ENCODE results near the gene SEMA3A. TPM values are rescaled to one million over a fixed set of nuclear protein-coding genes. Genes with fewer than 3 reads are reported as not detected.

Gene SEMA3A
- total and polyA plus RNA-seq, 2 of the 13 experiments (the other 11 are each of a cell fraction or from before 2014, with no cell fraction given): 0.29 to 1.2 TPM

DNA sequence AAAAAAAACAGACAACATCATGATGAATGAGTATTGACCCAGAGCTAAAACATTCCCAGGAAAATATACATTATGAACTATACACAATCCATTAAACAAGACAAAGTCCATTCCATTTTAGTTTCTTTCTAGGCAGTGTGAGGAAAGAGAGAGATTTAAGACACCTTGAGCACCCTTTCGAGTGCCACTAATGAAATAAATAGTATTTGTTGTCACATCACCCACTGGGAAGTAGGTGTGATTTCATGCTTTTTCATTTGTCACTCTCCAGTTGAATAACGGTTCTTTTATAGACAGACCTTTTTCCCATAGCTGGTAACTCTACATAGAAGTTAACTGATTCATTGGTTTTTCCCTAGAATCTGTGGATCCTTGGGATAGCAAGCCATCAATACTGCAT is 29.9 kb upstream of the SEMA3A start:
- H3K9ac ChIP-seq (ENCODE audit: insufficient read depth, low read depth, low read length): no peak overlapping the region
- FAIRE-seq (no peak), DNase-seq (ENCODE audit: low spot score) (no peak), ATAC-seq (no peak)
- ChIA-PET POLR2A (no interaction called here), CTCF (ENCODE audit: low intra/inter-chr PET ratio, low total read pairs) (no interaction called here)
- no peak for TF ChIP-seq CREM (IDR thresholded peaks at IDR 0.05)
- no peak for TF ChIP-seq CREM (CRISPR knock-in tag; IDR thresholded peaks at IDR 0.05)
- no peak for TF ChIP-seq ZNF30 (CRISPR knock-in tag; IDR thresholded peaks at IDR 0.05)
- no peak for TF ChIP-seq FOXK2 (IDR thresholded peaks at IDR 0.05)
- TF ChIP-seq ZNF44 (CRISPR knock-in tag; IDR thresholded peaks at IDR 0.05): no peak
- TF ChIP-seq, protein P1, sequence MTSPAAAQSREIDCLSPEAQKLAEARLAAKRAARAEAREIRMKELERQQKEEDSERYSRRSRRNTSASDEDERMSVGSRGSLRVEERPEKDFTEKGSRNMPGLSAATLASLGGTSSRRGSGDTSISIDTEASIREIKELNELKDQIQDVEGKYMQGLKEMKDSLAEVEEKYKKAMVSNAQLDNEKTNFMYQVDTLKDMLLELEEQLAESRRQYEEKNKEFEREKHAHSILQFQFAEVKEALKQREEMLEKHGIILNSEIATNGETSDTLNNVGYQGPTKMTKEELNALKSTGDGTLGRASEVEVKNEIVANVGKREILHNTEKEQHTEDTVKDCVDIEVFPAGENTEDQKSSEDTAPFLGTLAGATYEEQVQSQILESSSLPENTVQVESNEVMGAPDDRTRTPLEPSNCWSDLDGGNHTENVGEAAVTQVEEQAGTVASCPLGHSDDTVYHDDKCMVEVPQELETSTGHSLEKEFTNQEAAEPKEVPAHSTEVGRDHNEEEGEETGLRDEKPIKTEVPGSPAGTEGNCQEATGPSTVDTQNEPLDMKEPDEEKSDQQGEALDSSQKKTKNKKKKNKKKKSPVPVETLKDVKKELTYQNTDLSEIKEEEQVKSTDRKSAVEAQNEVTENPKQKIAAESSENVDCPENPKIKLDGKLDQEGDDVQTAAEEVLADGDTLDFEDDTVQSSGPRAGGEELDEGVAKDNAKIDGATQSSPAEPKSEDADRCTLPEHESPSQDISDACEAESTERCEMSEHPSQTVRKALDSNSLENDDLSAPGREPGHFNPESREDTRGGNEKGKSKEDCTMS (CRISPR knock-in tag; conservative IDR thresholded peaks at IDR 0.05): no peak
- TF ChIP-seq, protein P2, sequence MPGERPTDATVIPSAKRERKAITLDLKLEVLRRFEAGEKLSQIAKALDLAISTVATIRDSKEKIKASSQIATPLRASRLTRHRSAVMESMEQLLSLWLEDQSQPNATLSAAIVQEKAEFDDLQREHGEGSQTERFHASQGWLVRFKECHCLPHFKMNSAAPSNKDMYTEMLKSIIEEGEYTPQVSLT (CRISPR knock-in tag; IDR thresholded peaks at IDR 0.05; ENCODE audit: borderline replicate concordance, low read depth): no peak
- TF ChIP-seq TEAD3 (CRISPR knock-in tag; optimal IDR thresholded peaks at IDR 0.05; ENCODE audit: borderline replicate concordance): no peak
- TF ChIP-seq IKZF4 (CRISPR knock-in tag; IDR thresholded peaks at IDR 0.05; ENCODE audit: borderline replicate concordance, low read depth, not compliant biosample characterization): no peak
- TF ChIP-seq, protein P3, sequence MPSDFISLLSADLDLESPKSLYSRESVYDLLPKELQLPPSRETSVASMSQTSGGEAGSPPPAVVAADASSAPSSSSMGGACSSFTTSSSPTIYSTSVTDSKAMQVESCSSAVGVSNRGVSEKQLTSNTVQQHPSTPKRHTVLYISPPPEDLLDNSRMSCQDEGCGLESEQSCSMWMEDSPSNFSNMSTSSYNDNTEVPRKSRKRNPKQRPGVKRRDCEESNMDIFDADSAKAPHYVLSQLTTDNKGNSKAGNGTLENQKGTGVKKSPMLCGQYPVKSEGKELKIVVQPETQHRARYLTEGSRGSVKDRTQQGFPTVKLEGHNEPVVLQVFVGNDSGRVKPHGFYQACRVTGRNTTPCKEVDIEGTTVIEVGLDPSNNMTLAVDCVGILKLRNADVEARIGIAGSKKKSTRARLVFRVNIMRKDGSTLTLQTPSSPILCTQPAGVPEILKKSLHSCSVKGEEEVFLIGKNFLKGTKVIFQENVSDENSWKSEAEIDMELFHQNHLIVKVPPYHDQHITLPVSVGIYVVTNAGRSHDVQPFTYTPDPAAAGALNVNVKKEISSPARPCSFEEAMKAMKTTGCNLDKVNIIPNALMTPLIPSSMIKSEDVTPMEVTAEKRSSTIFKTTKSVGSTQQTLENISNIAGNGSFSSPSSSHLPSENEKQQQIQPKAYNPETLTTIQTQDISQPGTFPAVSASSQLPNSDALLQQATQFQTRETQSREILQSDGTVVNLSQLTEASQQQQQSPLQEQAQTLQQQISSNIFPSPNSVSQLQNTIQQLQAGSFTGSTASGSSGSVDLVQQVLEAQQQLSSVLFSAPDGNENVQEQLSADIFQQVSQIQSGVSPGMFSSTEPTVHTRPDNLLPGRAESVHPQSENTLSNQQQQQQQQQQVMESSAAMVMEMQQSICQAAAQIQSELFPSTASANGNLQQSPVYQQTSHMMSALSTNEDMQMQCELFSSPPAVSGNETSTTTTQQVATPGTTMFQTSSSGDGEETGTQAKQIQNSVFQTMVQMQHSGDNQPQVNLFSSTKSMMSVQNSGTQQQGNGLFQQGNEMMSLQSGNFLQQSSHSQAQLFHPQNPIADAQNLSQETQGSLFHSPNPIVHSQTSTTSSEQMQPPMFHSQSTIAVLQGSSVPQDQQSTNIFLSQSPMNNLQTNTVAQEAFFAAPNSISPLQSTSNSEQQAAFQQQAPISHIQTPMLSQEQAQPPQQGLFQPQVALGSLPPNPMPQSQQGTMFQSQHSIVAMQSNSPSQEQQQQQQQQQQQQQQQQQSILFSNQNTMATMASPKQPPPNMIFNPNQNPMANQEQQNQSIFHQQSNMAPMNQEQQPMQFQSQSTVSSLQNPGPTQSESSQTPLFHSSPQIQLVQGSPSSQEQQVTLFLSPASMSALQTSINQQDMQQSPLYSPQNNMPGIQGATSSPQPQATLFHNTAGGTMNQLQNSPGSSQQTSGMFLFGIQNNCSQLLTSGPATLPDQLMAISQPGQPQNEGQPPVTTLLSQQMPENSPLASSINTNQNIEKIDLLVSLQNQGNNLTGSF (CRISPR knock-in tag; IDR thresholded peaks at IDR 0.05): no peak
- TF ChIP-seq, protein P4, sequence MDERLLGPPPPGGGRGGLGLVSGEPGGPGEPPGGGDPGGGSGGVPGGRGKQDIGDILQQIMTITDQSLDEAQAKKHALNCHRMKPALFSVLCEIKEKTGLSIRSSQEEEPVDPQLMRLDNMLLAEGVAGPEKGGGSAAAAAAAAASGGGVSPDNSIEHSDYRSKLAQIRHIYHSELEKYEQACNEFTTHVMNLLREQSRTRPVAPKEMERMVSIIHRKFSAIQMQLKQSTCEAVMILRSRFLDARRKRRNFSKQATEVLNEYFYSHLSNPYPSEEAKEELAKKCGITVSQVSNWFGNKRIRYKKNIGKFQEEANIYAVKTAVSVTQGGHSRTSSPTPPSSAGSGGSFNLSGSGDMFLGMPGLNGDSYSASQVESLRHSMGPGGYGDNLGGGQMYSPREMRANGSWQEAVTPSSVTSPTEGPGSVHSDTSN (CRISPR knock-in tag; IDR thresholded peaks at IDR 0.05): no peak
- no peak for TF ChIP-seq ZBTB42 (CRISPR knock-in tag; IDR thresholded peaks at IDR 0.05)
- H3K27me3 ChIP-seq (ENCODE audit: control insufficient read depth in 1 of 2, insufficient read depth in 2 of 2, low read length in 2 of 2): no peaks in the 10 kb centered on the region
- H3K4me3 ChIP-seq (replicated peaks in 1 of 3; ENCODE audit: insufficient read depth in 1 of 3, low read depth in 2 of 3, low read length in 3 of 3): no peak overlapping the region
- H3K9me3 ChIP-seq (ENCODE audit: low read length): no peaks in the 10 kb centered on the region
- H3K4me2 ChIP-seq (ENCODE audit: low read depth, low read length): no peak overlapping the region
- H3K36me3 ChIP-seq (replicated peaks in 1 of 2; ENCODE audit: control insufficient read depth in 1 of 2, insufficient read depth in 2 of 2, low read length in 2 of 2): no peaks in the 10 kb centered on the region
- no TSS peak for BruUV-seq (replicated peaks)
- H3K79me2 ChIP-seq (ENCODE audit: insufficient read depth, low read length): no peaks in the 10 kb centered on the region
- H2AFZ ChIP-seq (ENCODE audit: low read length): no peak overlapping the region
- WGBS (ENCODE audit: low lambda C conversion rate): 0% methylated on average over 2 of the region's 2 CpGs
- no peaks in the 10 kb centered on the region for H4K20me1 ChIP-seq (ENCODE audit: insufficient read depth, low read length)
- intact Hi-C loops (cut with micrococcal nuclease; ENCODE audit: unreplicated experiment): no loop called here
- H3K27ac ChIP-seq (ENCODE audit: extremely low read length, insufficient read depth, low read length): no peak overlapping the region
- no peaks in the 10 kb centered on the region for H3K4me1 ChIP-seq (ENCODE audit: insufficient read depth, low read length)
- in situ Hi-C loops (cut with HindIII; ENCODE audit: extremely low pct_ligation_motif_present, low pct_unique_long_range_greater_than_20kb): no loop called here
